PC-3 (cell line): ENCODE data around the gene SAMD4A. TPM values are rescaled to one million over a fixed set of nuclear protein-coding genes. Genes with fewer than 3 reads are reported as not detected.

Experiments
- ATAC-seq: fragments of 200-7000 bp; cut with Tn5 transposase; 2 replicates; pipeline ENCODE4 v1.9.1; 2020; ENCODE audit warnings: mild to moderate bottlenecking, moderate library complexity
- BruUV-seq: library from RNA; stranded (reverse); fragments of 400-500 nt; replicated peaks from 2 replicates; lab custom pipeline; 2021; lab: Mats Ljungman, UMichigan
- CTCF ChIA-PET: fragments of 300-600 bp; sonication (Branson Sonifier 250); formaldehyde crosslinking; loops from one replicate; lab custom pipeline; 2022; ENCODE audit warnings: antibody characterized with exemption; lab: Charles Lee
- POLR2A ChIA-PET: fragments of 300-600 bp; sonication (Branson Sonifier 250); formaldehyde crosslinking; loops from one replicate; lab custom pipeline; 2022; ENCODE audit warnings: antibody characterized with exemption; ENCODE audit not compliant: unreplicated experiment; lab: Charles Lee
- DNase-seq: peaks from one replicate; pipeline ENCODE4 v3.0.0-alpha.2; 2015
- H2AFZ ChIP-seq: fragments of 300-600 bp; sonication (generic); 2 replicates; pipeline ENCODE4 v1.6.0; 2016; ENCODE audit warnings: antibody characterized with exemption, low read length
- H3F3A ChIP-seq: fragments of 300-600 bp; sonication (generic); one replicate; pipeline ENCODE4 v1.6.0; 2017; ENCODE audit warnings: antibody characterized with exemption, low read length, control low read depth, mild to moderate bottlenecking; ENCODE audit not compliant: unreplicated experiment
- H3K27ac ChIP-seq: fragments of 300-600 bp; sonication (generic); 2 replicates; pipeline ENCODE4 v1.5.1; 2016; ENCODE audit warnings: mild to moderate bottlenecking, low read length
- H3K27me3 ChIP-seq: fragments of 300-600 bp; sonication (generic); 2 replicates; pipeline ENCODE4 v1.6.1; 2016; ENCODE audit warnings: low read length, mixed read lengths
- H3K36me3 ChIP-seq: fragments of 300-600 bp; sonication (generic); 2 replicates; pipeline ENCODE4 v1.6.1; 2016; ENCODE audit warnings: low read depth, mixed run types, low read length, mixed read lengths
- H3K4me1 ChIP-seq: fragments of 300-600 bp; sonication (generic); 2 replicates; pipeline ENCODE4 v1.5.1; 2016; ENCODE audit warnings: low read length; ENCODE audit not compliant: insufficient read depth
- H3K4me2 ChIP-seq: fragments of 300-600 bp; sonication (generic); 2 replicates; pipeline ENCODE4 v1.6.0; 2016; ENCODE audit warnings: low read length
- H3K4me3 ChIP-seq: fragments of 300-600 bp; sonication (generic); 2 replicates; pipeline ENCODE4 v1.5.1; 2016; ENCODE audit warnings: mild to moderate bottlenecking, low read length, mixed read lengths
- H3K79me2 ChIP-seq: fragments of 300-600 bp; sonication (generic); 2 replicates; pipeline ENCODE4 v1.6.1; 2017; ENCODE audit warnings: low read length, mixed read lengths
- H3K9ac ChIP-seq: fragments of 300-600 bp; sonication (generic); 2 replicates; pipeline ENCODE4 v1.6.0; 2016; ENCODE audit warnings: mild to moderate bottlenecking, low read length
- H3K9me2 ChIP-seq: fragments of 300-600 bp; sonication (generic); replicated peaks from 2 replicates; pipeline ENCODE4 v1.6.1; 2016; ENCODE audit warnings: mixed run types, low read length, mixed read lengths
- H3K9me3 ChIP-seq: fragments of 300-600 bp; sonication (generic); 2 replicates; pipeline ENCODE4 v1.6.1; 2016; ENCODE audit warnings: low read length, mixed read lengths
- H4K20me1 ChIP-seq: fragments of 300-600 bp; sonication (generic); 2 replicates; pipeline ENCODE4 v1.6.1; 2016; ENCODE audit warnings: low read length, mixed read lengths
- EZH2 ChIP-seq: fragments of 300-600 bp; sonication (generic); IDR thresholded peaks from one replicate; pipeline ENCODE4 v1.6.1; 2017; ENCODE audit warnings: antibody characterized with exemption, mild to moderate bottlenecking, low read length; ENCODE audit not compliant: unreplicated experiment
- EZH2phosphoT487 ChIP-seq: fragments of 300-600 bp; sonication (generic); IDR thresholded peaks from 2 replicates; pipeline ENCODE4 v1.6.1; 2018; ENCODE audit warnings: mild to moderate bottlenecking, antibody characterized with exemption, low read length, borderline replicate concordance
- intact Hi-C: fragments of 100-400 bp; cut with micrococcal nuclease; formaldehyde crosslinking; loops from 2 replicates; pipeline ENCODE4 v1.9.0; 2023
- total RNA-seq: library from RNA; depleted of rRNA; stranded (reverse); fragments of >200 nt; gene quantifications from 2 replicates; pipeline ENCODE4 v1.2.3, GENCODE V29; 2014
- TF ChIP-seq, protein P1 (sequence below): fragments of 300-600 bp; sonication (generic); conservative IDR thresholded peaks from 2 replicates; pipeline ENCODE4 v1.5.1; 2017; ENCODE audit warnings: antibody characterized with exemption, low read depth, mild to moderate bottlenecking, low read length

SAMD4A gene
- total RNA-seq, 1 experiment from 2014 or later = 42.9 TPM

- no peak overlapping the region for H3K4me3 ChIP-seq
- no peaks in the 10 kb centered on the region for H3K9me2 ChIP-seq
- no peak overlapping the region for H2AFZ ChIP-seq
- intact Hi-C loops = loop anchor here (5.0 kb wide), 1 partner anchor 97 kb away; no protein-coding TSS in a partner anchor
- H3K4me2 ChIP-seq = no peak overlapping the region
- no peaks in the 10 kb centered on the region for H3K9me3 ChIP-seq
- peaks cover 8% of the 10 kb centered on the region for H3F3A ChIP-seq
- H3K27me3 ChIP-seq = no peaks in the 10 kb centered on the region
- ATAC-seq (no peak), DNase-seq (no peak)
- H3K36me3 ChIP-seq = no peaks in the 10 kb centered on the region
- POLR2A ChIA-PET = interaction anchor here (0.5 to 0.6 kb wide), 2 partner anchors 11 to 18 kb away, joined by 3 to 4 read pairs; no protein-coding TSS in a partner anchor
- H3K4me1 ChIP-seq = peaks cover 55% of the 10 kb centered on the region
- no peak overlapping the region for H3K9ac ChIP-seq
- H3K79me2 ChIP-seq = peaks cover 68% of the 10 kb centered on the region
- BruUV-seq = no TSS peak
- CTCF ChIA-PET = interaction anchor here (0.6 kb wide), 1 partner anchor 97 kb away, joined by 3 read pairs; no protein-coding TSS in a partner anchor
- H4K20me1 ChIP-seq = no peaks in the 10 kb centered on the region
- no peak overlapping the region for H3K27ac ChIP-seq
- TF ChIP-seq EZH2 (no peak), EZH2phosphoT487 (no peak)
- TF ChIP-seq, protein P1, sequence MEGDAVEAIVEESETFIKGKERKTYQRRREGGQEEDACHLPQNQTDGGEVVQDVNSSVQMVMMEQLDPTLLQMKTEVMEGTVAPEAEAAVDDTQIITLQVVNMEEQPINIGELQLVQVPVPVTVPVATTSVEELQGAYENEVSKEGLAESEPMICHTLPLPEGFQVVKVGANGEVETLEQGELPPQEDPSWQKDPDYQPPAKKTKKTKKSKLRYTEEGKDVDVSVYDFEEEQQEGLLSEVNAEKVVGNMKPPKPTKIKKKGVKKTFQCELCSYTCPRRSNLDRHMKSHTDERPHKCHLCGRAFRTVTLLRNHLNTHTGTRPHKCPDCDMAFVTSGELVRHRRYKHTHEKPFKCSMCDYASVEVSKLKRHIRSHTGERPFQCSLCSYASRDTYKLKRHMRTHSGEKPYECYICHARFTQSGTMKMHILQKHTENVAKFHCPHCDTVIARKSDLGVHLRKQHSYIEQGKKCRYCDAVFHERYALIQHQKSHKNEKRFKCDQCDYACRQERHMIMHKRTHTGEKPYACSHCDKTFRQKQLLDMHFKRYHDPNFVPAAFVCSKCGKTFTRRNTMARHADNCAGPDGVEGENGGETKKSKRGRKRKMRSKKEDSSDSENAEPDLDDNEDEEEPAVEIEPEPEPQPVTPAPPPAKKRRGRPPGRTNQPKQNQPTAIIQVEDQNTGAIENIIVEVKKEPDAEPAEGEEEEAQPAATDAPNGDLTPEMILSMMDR = no peak
Observed at GRCh38 chr14:54675236-54676128, 108.6 kb downstream of the SAMD4A start.

DNA sequence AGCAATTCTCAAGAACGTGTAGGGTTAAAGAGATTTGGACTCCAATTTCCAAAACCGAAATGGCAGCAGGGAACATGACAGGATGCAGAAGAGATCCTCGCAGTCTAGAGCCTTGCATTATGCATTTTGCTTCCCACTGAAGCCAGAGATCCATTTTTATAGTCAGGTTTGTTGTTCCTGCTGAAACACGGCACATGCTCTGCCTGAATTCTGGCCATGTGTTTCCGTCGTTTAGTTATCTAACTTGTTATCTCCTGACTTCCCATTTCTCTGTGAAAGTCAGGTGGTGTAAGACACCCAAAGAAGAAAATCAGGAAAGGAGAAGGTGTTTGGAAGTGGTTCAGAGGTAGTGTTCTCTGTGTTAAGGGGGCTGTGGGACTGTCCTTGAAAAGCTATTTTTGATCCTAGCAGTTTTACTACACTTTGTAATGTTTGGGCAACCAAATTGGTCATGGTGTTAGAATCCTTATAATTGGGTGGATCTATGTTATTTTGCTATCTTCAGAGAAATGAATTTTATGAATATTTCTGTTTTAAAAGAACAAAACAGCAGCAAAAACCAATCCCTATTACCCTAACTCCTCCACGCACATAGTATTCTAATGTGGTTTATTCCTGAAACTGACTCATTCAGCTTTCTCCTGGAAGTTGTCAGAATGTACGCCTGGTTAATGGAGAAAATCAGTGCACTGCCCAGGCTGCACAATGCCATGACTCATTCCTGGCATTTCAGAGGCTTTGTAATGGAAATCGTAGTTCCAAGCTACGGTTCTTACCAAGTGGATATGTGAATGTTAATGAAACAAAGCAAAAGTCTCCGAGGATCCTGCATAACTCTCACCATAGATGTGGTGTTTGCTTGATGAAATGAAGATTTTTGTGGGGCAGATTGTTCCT, 110.1 kb downstream of the SAMD4A start:
- Histone ChIP-seq H3K9me2 (no peaks in the 10 kb centered on the region), H3K27ac (peak overlapping the region; percentile 80), H3F3A (peaks cover 8% of the 10 kb centered on the region), H4K20me1 (no peaks in the 10 kb centered on the region), H3K79me2 (peaks cover 58% of the 10 kb centered on the region), H3K4me1 (peaks cover 49% of the 10 kb centered on the region), H3K27me3 (no peaks in the 10 kb centered on the region), H3K4me3 (peak overlapping the region; percentile 46), H3K36me3 (no peaks in the 10 kb centered on the region), H3K9me3 (no peaks in the 10 kb centered on the region), H2AFZ (peak overlapping the region; percentile 22), H3K4me2 (peak overlapping the region; percentile 74), H3K9ac (peak overlapping the region; percentile 46)
- BruUV-seq = no TSS peak
- intact Hi-C loops = loop anchor here (1.0 to 5.0 kb wide), 4 partner anchors 18 to 110 kb away; partner anchors contain the start of gene SAMD4A
- ATAC-seq (peak; percentile 95), DNase-seq (peak; percentile 99)
- ChIA-PET CTCF (interaction anchor here (0.6 to 1.5 kb wide), 3 partner anchors 96 to 724 kb away, joined by 4 to 5 read pairs (median 4); no protein-coding TSS in a partner anchor), POLR2A (interaction anchor here (0.6 to 1.5 kb wide), 2 partner anchors 23 to 112 kb away, joined by 4 to 6 read pairs; no protein-coding TSS in a partner anchor)
- TF ChIP-seq, protein P1 = no peak
- no peak for TF ChIP-seq EZH2
- TF ChIP-seq EZH2phosphoT487 = no peak
